DMS79 (cell line): ENCODE data around the gene ATP6V0B.

Experiments
- DNase-seq: peaks from one replicate; lab custom pipeline; 2025; lab: John Stamatoyannopoulos, UW

Gene ATP6V0B

GRCh38 chr1:43969746-43970466 is 4.9 kb upstream of the ATP6V0B start, which contains the start of gene DPH2:
Gene DPH2 (plus strand): TSS chr1:43970010. CDS start chr1:43970176, 166 bp downstream.
- DNase-seq: peak; percentile 96

DNA sequence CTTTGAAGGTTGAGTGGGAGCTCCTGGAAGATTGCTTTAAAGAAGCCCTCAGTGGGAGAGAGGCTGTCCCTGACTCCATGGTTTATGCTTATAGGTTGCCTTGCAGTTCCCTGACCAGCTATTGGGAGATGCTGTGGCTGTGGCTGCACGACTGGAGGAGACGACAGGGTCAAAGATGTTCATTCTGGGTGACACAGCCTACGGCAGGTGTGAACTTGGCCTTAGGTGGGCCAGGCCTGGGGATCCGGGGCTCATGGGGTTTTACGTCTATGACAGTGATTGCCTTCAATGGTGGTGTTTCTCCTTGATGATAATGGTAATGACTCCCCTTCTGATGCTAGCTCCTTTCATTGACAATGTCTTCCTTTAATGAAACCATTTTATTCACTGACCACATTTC is 4.3 kb upstream of the ATP6V0B start:
- DNase-seq: no peak

DNA sequence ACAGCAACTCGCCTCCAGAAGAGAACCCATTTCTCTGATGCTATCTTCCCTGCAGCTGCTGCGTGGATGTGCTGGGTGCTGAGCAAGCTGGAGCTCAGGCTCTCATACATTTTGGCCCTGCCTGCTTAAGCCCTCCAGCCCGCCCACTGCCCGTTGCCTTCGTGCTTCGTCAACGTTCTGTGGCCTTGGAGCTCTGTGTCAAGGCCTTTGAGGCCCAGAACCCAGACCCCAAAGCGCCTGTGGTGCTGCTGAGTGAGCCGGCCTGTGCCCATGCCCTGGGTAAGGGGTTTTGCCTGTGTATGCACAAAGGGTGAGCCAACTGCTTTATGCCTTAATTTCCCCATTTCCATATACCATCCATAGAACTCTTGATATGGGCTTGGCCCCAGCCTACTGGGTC is 3.8 kb upstream of the ATP6V0B start:
- DNase-seq: no peak

DNA sequence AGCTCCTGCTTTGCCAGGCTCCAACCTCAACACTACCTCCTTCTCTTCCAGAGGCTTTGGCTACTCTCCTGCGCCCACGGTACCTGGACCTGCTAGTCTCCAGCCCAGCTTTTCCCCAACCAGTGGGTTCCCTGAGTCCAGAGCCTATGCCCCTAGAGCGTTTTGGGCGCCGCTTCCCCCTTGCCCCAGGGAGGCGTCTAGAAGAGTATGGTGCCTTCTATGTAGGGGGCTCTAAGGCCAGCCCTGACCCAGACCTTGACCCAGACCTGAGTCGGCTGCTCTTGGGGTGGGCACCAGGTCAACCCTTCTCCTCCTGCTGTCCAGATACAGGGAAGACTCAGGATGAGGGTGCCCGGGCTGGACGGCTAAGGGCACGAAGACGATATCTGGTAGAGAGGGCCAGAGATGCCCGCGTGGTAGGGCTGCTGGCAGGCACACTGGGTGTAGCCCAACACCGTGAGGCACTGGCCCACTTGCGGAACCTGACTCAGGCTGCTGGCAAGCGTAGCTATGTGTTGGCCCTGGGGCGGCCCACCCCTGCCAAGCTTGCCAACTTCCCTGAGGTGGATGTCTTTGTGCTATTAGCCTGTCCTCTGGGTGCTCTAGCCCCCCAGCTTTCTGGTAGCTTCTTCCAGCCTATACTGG is 3.3 kb upstream of the ATP6V0B start:
- no peak for DNase-seq

GRCh38 chr1:43973981-43974442 is 748 bp upstream of the ATP6V0B start:
- peak; percentile 57 for DNase-seq

DNA sequence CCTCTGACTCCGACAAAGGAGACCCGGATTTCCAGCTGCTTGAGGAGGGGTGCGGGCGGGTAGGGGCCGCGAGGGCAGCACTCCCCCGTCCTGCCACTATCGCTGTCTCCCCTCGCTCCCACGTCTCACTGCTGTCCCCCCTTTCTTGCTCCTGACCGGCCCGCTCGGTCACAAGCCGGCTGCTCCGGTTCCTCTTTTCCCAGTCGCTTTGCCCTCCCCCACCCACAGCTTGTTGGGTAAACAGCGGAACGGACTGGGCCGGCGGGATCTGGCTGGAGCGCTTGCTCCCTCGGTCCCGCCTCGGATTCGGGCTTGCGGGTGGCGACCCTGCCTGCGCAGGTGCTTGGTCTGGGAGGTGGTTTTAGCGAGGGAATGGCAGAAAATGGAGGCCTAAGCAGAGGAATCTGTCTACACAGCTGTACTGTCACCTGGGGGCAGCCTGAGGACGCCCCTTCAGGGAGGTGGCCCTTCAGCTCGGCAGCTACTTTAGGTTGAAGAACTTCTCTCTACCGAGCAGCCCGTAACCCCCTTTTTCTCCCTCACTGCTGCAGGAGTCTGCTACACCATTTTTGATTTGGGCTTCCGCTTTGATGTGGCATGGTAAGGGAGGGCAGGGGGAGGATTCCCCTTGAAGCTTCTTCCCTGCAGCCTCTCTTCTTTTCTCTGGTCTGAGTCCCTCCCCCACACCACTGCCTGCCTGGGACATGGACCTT is 645 bp downstream of the ATP6V0B start:
- no peak for DNase-seq

DNA sequence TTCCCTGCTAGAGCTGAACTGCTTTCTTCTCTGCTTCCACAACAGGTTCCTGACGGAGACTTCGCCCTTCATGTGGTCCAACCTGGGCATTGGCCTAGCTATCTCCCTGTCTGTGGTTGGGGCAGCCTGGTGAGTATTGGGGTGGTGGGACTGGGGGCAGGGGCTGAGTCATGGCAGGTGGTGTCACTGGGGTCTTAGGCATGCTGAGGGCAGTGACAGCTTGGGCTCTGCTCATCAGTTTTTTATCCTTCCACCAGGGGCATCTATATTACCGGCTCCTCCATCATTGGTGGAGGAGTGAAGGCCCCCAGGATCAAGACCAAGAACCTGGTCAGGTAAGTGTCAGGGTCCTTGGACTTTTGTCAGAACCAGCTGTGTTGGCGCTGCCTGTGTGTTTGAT is 1.3 kb downstream of the ATP6V0B start:
- no peak for DNase-seq

GRCh38 chr1:43976890-43977289 is 2.1 kb downstream of the ATP6V0B start:
- DNase-seq: no peak

DNA sequence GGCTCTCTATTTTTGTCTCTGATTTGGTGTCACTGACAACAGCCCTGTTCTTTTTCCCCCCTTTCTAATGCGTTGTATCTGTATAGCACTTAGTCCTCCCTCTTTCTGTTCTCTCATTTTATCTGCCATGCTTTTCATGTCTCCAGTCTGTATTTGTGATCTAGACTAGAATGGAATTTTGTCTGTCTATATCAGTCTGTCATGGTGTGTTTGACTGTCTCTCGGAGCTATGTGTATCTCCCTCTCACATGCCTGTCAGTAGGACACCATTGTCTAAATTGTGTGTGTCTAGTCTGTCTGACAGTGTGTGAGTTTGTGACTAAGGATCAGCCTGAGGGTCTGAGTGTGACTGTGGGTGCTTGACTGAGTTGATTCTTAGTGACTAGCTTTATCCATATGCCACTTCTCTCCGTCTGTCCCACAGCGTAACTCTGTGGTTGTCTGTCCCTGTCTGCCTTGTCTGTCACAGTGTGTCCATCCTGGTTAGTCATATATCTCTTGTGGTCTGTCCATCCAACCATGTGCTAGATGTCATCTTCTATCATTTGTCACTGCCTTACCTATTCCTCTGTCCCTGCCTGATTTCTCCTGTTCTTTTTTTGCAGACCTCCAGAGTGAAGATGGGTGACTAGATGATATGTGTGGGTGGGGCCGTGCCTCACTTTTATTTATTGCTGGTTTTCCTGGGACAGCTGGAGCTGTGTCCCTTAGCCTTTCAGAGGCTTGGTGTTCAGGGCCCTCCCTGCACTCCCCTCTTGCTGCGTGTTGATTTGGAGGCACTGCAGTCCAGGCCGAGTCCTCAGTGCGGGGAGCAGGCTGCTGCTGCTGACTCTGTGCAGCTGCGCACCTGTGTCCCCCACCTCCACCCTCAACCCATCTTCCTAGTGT is 2.9 kb downstream of the ATP6V0B start:
- no peak for DNase-seq

GRCh38 chr1:43978264-43978550 is 3.4 kb downstream of the ATP6V0B start:
- no peak for DNase-seq

GRCh38 chr1:43978551-43979260 is 3.9 kb downstream of the ATP6V0B start, which contains the start of gene B4GALT2:
Gene B4GALT2 (plus strand): TSS chr1:43979210. CDS start chr1:43981161, 1,951 bp downstream.
- DNase-seq: no peak

- no peak for DNase-seq
Observed at GRCh38 chr1:43979261-43979527, 4.4 kb downstream of the ATP6V0B start.

- DNase-seq: no peak
Observed at GRCh38 chr1:43979528-43980254, 4.9 kb downstream of the ATP6V0B start.

GRCh38 chr1:43980255-43981134 is 5.7 kb downstream of the ATP6V0B start:
- DNase-seq: no peak

DNA sequence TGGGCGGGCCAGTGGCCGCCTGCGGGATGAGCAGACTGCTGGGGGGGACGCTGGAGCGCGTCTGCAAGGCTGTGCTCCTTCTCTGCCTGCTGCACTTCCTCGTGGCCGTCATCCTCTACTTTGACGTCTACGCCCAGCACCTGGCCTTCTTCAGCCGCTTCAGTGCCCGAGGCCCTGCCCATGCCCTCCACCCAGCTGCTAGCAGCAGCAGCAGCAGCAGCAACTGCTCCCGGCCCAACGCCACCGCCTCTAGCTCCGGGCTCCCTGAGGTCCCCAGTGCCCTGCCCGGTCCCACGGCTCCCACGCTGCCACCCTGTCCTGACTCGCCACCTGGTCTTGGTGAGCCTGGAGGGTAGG is 6.4 kb downstream of the ATP6V0B start:
- DNase-seq: no peak

GRCh38 chr1:43981636-43982035 is 6.9 kb downstream of the ATP6V0B start:
- DNase-seq: no peak

DNA sequence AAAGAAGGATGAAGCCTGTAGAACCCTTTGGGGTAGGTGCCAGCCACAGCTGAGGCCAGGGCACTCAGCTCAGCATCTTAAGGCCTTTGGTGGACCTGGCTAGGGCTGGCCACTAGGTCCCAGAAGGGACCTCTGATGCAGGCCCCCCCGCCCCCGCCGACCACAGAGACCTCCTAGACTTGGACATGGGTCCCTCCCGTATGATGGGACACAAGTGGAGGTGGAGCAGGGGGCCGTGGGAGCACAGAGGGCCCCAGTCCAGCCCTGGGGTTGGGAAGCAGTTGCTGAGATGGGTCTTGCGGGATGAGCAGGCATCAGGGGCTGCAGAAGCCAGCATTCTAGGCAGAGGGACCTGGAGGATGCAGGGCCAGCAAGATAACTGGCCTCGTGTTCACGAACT is 7.5 kb downstream of the ATP6V0B start:
- DNase-seq: no peak

DNA sequence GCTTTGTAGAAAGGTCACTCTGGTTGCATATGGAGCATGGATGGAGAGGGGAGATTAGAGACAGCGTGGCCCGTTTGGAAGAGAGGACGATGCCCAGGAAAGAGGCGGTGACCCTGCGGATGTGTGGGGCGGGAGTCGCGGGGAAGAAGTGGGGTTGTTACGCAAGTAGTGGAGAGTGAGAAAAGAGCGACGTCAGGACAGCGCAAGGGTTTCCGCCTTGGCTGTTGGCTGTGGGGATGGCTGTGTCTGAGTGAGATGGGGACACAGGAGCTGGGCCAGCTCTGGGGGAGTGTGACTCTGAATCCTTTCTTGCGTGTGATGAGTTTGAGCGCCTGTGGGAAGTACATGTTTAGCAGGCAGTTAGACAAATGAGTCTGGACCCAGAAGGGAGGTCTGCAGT is 8.0 kb downstream of the ATP6V0B start:
- DNase-seq: no peak

- DNase-seq: no peak
Observed at GRCh38 chr1:43983253-43983899, 8.6 kb downstream of the ATP6V0B start.

- DNase-seq: no peak
Observed at GRCh38 chr1:43984855-43985254, 10.1 kb downstream of the ATP6V0B start.
